Measurements from ENCODE around the gene RUSF1.
"Not testable (repeated sequence)": the region's sequence is repeated elsewhere in the genome, so short reads cannot be mapped to it uniquely, and the experiment has no call there.

The RUSF1 gene

GRCh38 chr16:31453255-31454204 lies 54.7 kb downstream of the RUSF1 start:
- no peak for DNase-seq (ENCODE audit: low read depth in 3 of 3)

- DNase-seq (ENCODE audit: low read depth in 3 of 3) = no peak
Measured at GRCh38 chr16:31452631-31453106, 55.5 kb downstream of the RUSF1 start.

GRCh38 chr16:31451681-31452351 lies 56.4 kb downstream of the RUSF1 start:
- DNase-seq (ENCODE audit: low read depth in 3 of 3) = no peak

- DNase-seq (ENCODE audit: low read depth in 3 of 3) = no peak
Measured at GRCh38 chr16:31451201-31451600, 57.0 kb downstream of the RUSF1 start.

- DNase-seq (ENCODE audit: low read depth in 3 of 3) = not testable (repeated sequence)
Measured at GRCh38 chr16:31445931-31446330, 62.3 kb downstream of the RUSF1 start.

- DNase-seq (ENCODE audit: low read depth in 3 of 3) = no peak
Measured at GRCh38 chr16:31441956-31442355, 66.2 kb downstream of the RUSF1 start.

- no peak for DNase-seq (ENCODE audit: low read depth in 3 of 3)
Measured at GRCh38 chr16:31440516-31441184, 67.5 kb downstream of the RUSF1 start.

- DNase-seq (ENCODE audit: low read depth in 3 of 3) = no peak
Measured at GRCh38 chr16:31439519-31439918, 68.7 kb downstream of the RUSF1 start.

Data from stimulated activated CD4-positive, alpha-beta T cell treated with anti-CD3 and anti-CD28 coated beads, TNF-alpha, amount 100 ng/mL, for 24 hours (primary cell).